ENCODE measurements around the gene NPHP4. TPM values are rescaled to one million over a fixed set of nuclear protein-coding genes. Genes with fewer than 3 reads are reported as not detected.

NPHP4 gene
- total RNA-seq, 1 donor from 2014 or later, result 16.1 TPM

GRCh38 chr1:5990913-5991312, 1.3 kb downstream of the NPHP4 start:
- no peaks in the 10 kb centered on the region for H3K27me3 ChIP-seq (ENCODE audit: low read depth)
- peaks cover 28% of the 10 kb centered on the region for H3K4me1 ChIP-seq
- intact Hi-C loops (cut with DNase I), result no loop called here
- peak overlapping the region; percentile 94 for H3K27ac ChIP-seq
- ATAC-seq (no peak), DNase-seq (peak; percentile 32)
- H3K4me3 ChIP-seq, result peak overlapping the region; percentile 91
- TF ChIP-seq CTCF (IDR thresholded peaks at IDR 0.05), result no peak
- no peaks in the 10 kb centered on the region for H3K36me3 ChIP-seq
- H3K9me3 ChIP-seq, result no peaks in the 10 kb centered on the region

GRCh38 chr1:5989731-5990271, 2.4 kb downstream of the NPHP4 start:
- Histone ChIP-seq H3K36me3 (peaks cover 6% of the 10 kb centered on the region), H3K9me3 (no peaks in the 10 kb centered on the region), H3K27me3 (ENCODE audit: low read depth) (no peaks in the 10 kb centered on the region), H3K4me1 (peaks cover 28% of the 10 kb centered on the region), H3K27ac (no peak overlapping the region), H3K4me3 (no peak overlapping the region)
- TF ChIP-seq CTCF (IDR thresholded peaks at IDR 0.05), result no peak
- DNase-seq, result peak; percentile 41
- ATAC-seq, result no peak
- intact Hi-C loops (cut with DNase I), result no loop called here

- Histone ChIP-seq H3K27ac (no peak overlapping the region), H3K4me3 (no peak overlapping the region), H3K36me3 (peaks cover 8% of the 10 kb centered on the region), H3K27me3 (ENCODE audit: low read depth) (no peaks in the 10 kb centered on the region), H3K9me3 (no peaks in the 10 kb centered on the region), H3K4me1 (peaks cover 23% of the 10 kb centered on the region)
- DNase-seq (peak; percentile 18), ATAC-seq (no peak)
- no peak for TF ChIP-seq CTCF (IDR thresholded peaks at IDR 0.05)
- intact Hi-C loops (cut with DNase I), result no loop called here
These were observed 3.0 kb downstream of the NPHP4 start for GRCh38 chr1:5989286-5989605.

GRCh38 chr1:5988596-5989285, 3.5 kb downstream of the NPHP4 start:
- H3K36me3 ChIP-seq, result peaks cover 8% of the 10 kb centered on the region
- H3K9me3 ChIP-seq, result no peaks in the 10 kb centered on the region
- intact Hi-C loops (cut with DNase I), result no loop called here
- DNase-seq (peak; percentile 26), ATAC-seq (no peak)
- TF ChIP-seq CTCF (IDR thresholded peaks at IDR 0.05), result no peak
- H3K27ac ChIP-seq, result no peak overlapping the region
- no peak overlapping the region for H3K4me3 ChIP-seq
- no peaks in the 10 kb centered on the region for H3K27me3 ChIP-seq (ENCODE audit: low read depth)
- H3K4me1 ChIP-seq, result peaks cover 18% of the 10 kb centered on the region

- Histone ChIP-seq H3K27ac (no peak overlapping the region), H3K27me3 (ENCODE audit: low read depth) (no peaks in the 10 kb centered on the region), H3K9me3 (no peaks in the 10 kb centered on the region), H3K36me3 (peaks cover 8% of the 10 kb centered on the region), H3K4me3 (no peak overlapping the region), H3K4me1 (peaks cover 5% of the 10 kb centered on the region)
- intact Hi-C loops (cut with DNase I), result no loop called here
- DNase-seq (peak; percentile 77), ATAC-seq (peak; percentile 82 to 92)
- no peak for TF ChIP-seq CTCF (IDR thresholded peaks at IDR 0.05)
These were observed 6.2 kb downstream of the NPHP4 start for GRCh38 chr1:5986018-5986417.
